Heart right ventricle (tissue), 16 donors: ENCODE results near the gene SP2. TPM values are rescaled to one million over a fixed set of nuclear protein-coding genes. Genes with fewer than 3 reads are reported as not detected.

ENCODE experiments used
- ATAC-seq, 8 donors: fragments of 200-7000 bp; cut with Tn5 transposase; one replicate each; pipeline ENCODE4 v1.9.1; 2020; ENCODE audit warnings: mild to moderate bottlenecking in 8 of 8, moderate library complexity in 8 of 8, moderate number of reproducible peaks in 1 of 8
- DNase-seq, 2 donors: peaks; one replicate each; pipeline ENCODE4 v3.0.0-alpha.2; 2020
- H3K27ac ChIP-seq, 10 donors: fragments of 200-600 bp; sonication (generic) in 2 of 10; one replicate each; pipeline versions ENCODE4 v1.5.0 to v1.8.0; 2020 to 2022; ENCODE audit warnings: mild to moderate bottlenecking in 3 of 10
- H3K27me3 ChIP-seq, 7 donors: fragments of 200-600 bp; one replicate each; pipeline ENCODE4 v1.8.0; 2021 to 2022; ENCODE audit warnings: mild to moderate bottlenecking in 2 of 7
- H3K36me3 ChIP-seq, 9 donors: fragments of 200-600 bp; sonication (generic) in 1 of 9; one replicate each; pipeline versions ENCODE4 v1.5.0 to v1.8.0; 2020 to 2022; ENCODE audit warnings: mild to moderate bottlenecking in 2 of 9
- H3K4me1 ChIP-seq, 9 donors: fragments of 200-600 bp; sonication (generic) in 1 of 9; one replicate each; pipeline versions ENCODE4 v1.5.0 to v1.8.0; 2020 to 2022; ENCODE audit warnings: mild to moderate bottlenecking in 4 of 9
- H3K4me3 ChIP-seq, 10 donors: fragments of 200-600 bp; sonication (generic) in 2 of 10; one replicate each; pipeline versions ENCODE4 v1.5.0 to v1.8.0; 2020 to 2022; ENCODE audit warnings: mild to moderate bottlenecking in 7 of 10, moderate library complexity in 2 of 10
- H3K9me3 ChIP-seq, 11 donors: fragments of 200-600 bp in 10 of 11; sonication (generic) in 2 of 11; one replicate each; pipeline versions ENCODE4 v1.5.0 to v1.8.0; 2013 to 2022; ENCODE audit warnings: mild to moderate bottlenecking in 2 of 11, control low read depth in 1 of 11, moderate library complexity in 1 of 11
- WGBS, 2 donors: extraction: QIAGEN DNeasy Blood & Tissue Kit; methylation state at CpG; one replicate each; pipeline ENCODE4 v1.1.7; 2013; ENCODE audit warnings: inconsistent platforms in 1 of 2; 5-methylcytosine and 5-hydroxymethylcytosine counted together
- intact Hi-C, 10 donors: fragments of 100-400 bp; cut with DNase I; formaldehyde crosslinking; loops; one replicate each; pipeline versions ENCODE4 v1.11.1 to v1.14.2; 2022
- polyA plus RNA-seq, 2 donors: library from polyadenylated mRNA; stranded (reverse); fragments of 200-250 nt; gene quantifications; one replicate each; pipeline ENCODE4 v1.2.3, GENCODE V29; 2013
- total RNA-seq, 10 donors: library from RNA; stranded (reverse); fragmentation: NEBNext Ultra II Directional in 3 of 10; extraction: Animal tissue kit (Norgen Biotek cat#: 25700) in 3 of 10; gene quantifications; one replicate each; pipeline versions ENCODE4 v1.2.1 to v1.2.4, GENCODE V29; 2021 to 2023
- TF ChIP-seq, protein P1 (sequence below), 9 donors: fragments of 200-600 bp; sonication (generic) in 2 of 9; IDR thresholded peaks; one replicate each; pipeline versions ENCODE4 v1.5.0 to v1.8.0; 2021 to 2022; ENCODE audit warnings: antibody characterized with exemption in 9 of 9, mild to moderate bottlenecking in 5 of 9, moderate library complexity in 1 of 9
- donor health status: Arrhythmogenic right ventricular cardiomyopathy.
- donor health status: ischemic (EF 13 %, LVEDD 7.1; RV severe dilation, severe dysfunction).
- donor health status: healthy with polysubstance abuse.
- donor health status: DM: no; HTN: yes; CAD: no.
- donor health status: DM: no; HTN: no; CAD: no.
- donor health status: ischemic (EF 25% LVEDD 6.9; RV normal size, moderate dysfunction).
- donor health status: ischemic (EF 25% LVEDD 5.7; RV mildly dilated, moderate dysfunction).
- donor health status: healthy.
- donor health status: DM: yes; HTN: yes; CAD: no.
- donor health status: Ischemic cardiomyopathy.
- donor health status: ischemic (EF 35%, LVEDD 5.7; RV mildly dilated, moderate dysfunction).
- donor health status: nonischemic (EF 11% LVEDD 7.7; RV severe dilation, severe dysfunction).
- donor health status: DM: yes; HTN: yes; CAD: no.
- donor health status: PGD.
- donor health status: ischemic (EF 29% LVEDD 5.4; RV normal size, mild dysfunction).
- donor health status: nonischemic (EF 23%, LVEDD 6.1; RV moderate dilation, normal function).

Gene SP2
- total and polyA plus RNA-seq, 12 donors, result 4.3 to 18.3 (median 15.8) TPM

DNA sequence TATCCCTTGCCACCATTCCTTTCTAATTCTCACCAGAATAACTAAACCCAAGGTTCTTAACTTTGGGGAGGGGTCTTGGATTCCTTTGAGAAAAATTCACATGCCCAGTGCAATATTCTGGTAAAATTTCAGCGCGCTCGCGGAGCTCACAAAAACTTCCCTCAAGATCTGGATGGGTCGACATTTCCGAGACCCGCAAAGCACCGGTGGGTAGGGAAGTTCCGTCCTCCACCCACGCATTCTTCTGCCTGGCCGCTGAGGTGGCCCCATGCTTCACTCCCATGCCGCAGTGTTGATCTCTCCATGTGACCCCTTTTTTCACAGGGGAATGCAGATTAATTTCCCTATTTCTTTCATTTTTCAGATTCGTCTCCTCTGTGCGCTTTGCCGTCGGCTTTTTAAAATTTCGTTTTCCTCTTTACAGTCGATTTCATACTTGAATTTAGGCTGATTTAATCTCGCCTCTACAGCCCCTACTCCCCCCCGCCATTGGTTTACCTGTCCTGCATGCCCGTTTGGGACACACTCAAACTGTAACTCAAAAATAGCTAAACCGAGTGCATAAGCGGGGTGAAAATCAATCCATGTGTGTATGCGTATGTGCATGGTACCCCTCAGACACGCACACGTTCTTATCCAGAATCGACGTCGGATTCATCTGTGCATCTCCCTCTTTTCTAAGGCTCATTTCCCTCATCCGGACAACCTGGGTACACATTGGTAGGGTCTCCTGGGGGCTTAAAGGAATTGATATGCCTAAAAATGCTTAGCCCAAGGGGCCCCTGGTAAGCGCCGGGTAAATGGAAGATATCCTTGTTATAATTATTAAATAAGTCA, 43.7 kb upstream of the SP2 start:
- no peaks in the 10 kb centered on the region for H3K9me3 ChIP-seq
- H3K27ac ChIP-seq, result no peak overlapping the region
- WGBS, 2 donors, result 32 to 47% methylated on average over 32 of the region's 32 CpGs
- no peak for DNase-seq
- no peaks in the 10 kb centered on the region for H3K36me3 ChIP-seq
- intact Hi-C loops, result loop anchor here in 1 of 10 donors (5.0 kb wide), 1 partner anchor 280 kb away; no protein-coding TSS in a partner anchor
- peaks cover 20 to 95% (median 92%) of the 10 kb centered on the region in 7 donors for H3K27me3 ChIP-seq
- no peak for ATAC-seq
- TF ChIP-seq, protein P1, sequence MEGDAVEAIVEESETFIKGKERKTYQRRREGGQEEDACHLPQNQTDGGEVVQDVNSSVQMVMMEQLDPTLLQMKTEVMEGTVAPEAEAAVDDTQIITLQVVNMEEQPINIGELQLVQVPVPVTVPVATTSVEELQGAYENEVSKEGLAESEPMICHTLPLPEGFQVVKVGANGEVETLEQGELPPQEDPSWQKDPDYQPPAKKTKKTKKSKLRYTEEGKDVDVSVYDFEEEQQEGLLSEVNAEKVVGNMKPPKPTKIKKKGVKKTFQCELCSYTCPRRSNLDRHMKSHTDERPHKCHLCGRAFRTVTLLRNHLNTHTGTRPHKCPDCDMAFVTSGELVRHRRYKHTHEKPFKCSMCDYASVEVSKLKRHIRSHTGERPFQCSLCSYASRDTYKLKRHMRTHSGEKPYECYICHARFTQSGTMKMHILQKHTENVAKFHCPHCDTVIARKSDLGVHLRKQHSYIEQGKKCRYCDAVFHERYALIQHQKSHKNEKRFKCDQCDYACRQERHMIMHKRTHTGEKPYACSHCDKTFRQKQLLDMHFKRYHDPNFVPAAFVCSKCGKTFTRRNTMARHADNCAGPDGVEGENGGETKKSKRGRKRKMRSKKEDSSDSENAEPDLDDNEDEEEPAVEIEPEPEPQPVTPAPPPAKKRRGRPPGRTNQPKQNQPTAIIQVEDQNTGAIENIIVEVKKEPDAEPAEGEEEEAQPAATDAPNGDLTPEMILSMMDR (IDR thresholded peaks at IDR 0.05), result no peak
- peaks cover 5 to 41% (median 13%) of the 10 kb centered on the region in 9 donors for H3K4me1 ChIP-seq
- no peak overlapping the region for H3K4me3 ChIP-seq

DNA sequence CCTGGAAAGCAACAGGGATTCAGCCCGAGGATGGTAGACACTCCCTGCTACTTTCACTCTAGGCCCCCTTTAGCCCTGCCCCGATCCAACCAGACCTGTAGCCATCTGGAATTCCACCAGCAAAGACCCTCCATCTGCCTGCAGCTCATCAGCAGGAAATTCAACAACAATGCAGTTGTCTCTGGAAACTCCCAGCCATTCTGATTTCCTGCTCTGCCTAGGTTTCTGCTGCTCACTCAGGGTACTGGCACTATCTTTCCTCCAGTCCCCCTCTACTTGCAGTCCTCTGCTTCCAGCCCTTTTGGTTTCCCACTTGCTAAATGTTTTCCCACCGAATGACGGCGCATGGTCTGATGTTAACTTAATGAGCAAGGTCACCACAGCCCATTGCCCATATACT, 42.4 kb upstream of the SP2 start:
- Histone ChIP-seq H3K9me3 (no peaks in the 10 kb centered on the region), H3K4me3 (no peak overlapping the region), H3K27me3 (peaks cover 11 to 90% (median 81%) of the 10 kb centered on the region in 7 donors), H3K4me1 (peaks cover 5 to 38% (median 13%) of the 10 kb centered on the region in 9 donors), H3K36me3 (no peaks in the 10 kb centered on the region), H3K27ac (no peak overlapping the region)
- TF ChIP-seq, protein P1 (IDR thresholded peaks at IDR 0.05), result no peak
- WGBS, 2 donors, result 39 to 40% methylated on average over 5 of the region's 5 CpGs
- DNase-seq (no peak), ATAC-seq (no peak)
- intact Hi-C loops, result loop anchor here in 1 of 10 donors (5.0 kb wide), 1 partner anchor 279 kb away; no protein-coding TSS in a partner anchor

DNA sequence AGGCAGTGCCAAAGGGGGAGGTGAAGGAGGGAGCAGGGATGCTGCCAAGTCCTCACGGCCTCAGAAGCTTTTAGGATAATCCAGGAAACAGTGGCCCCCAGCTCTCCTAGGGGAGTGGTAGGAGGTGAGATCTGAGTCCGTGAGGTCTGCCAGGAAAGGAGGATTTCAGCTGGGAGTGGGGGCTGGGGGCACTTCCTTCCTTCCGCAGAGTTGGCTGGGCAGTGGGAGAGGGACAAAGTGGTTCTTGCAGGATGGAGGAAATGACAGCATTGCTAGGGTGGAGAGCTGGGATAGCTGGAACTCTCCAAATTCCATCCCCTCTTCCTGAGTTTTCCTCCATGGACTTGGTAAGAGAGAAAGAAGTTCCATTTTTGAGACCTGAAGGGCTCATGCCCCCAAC, 40.3 kb upstream of the SP2 start:
- Histone ChIP-seq H3K27me3 (peaks cover 11 to 74% (median 67%) of the 10 kb centered on the region in 7 donors), H3K4me1 (peaks cover 5 to 32% (median 11%) of the 10 kb centered on the region in 9 donors), H3K4me3 (no peak overlapping the region), H3K9me3 (no peaks in the 10 kb centered on the region), H3K36me3 (no peaks in the 10 kb centered on the region), H3K27ac (peak overlapping the region in 2 of 10 donors; percentile 33 to 58)
- ATAC-seq (peak in 6 of 8 donors; percentile 8 to 54 (median 33)), DNase-seq (peak in 1 of 2 donors; percentile 30)
- TF ChIP-seq, protein P1 (IDR thresholded peaks at IDR 0.05), result no peak
- intact Hi-C loops, result no loop called here
- WGBS, 2 donors, result 25 to 27% methylated on average over 3 of the region's 3 CpGs

DNA sequence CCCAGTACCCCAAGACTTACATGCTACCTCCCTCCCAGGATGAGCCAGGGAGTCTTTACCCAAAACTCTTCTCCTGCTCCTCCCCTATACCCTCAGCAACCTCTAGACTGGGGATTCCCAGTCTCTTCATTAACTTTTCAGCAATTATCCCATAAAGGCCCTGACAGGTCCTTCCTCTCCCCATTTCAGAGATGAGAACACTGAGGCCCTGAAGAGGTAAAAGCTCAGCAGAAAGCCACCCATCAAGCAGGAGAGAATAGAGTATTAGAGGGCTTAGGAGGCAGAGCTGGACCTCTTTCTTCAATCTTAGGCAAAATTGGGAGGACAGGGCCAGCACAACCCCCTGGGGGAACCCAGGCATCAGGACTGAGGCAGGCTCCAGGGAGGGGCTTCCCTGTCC, 39.2 kb upstream of the SP2 start:
- Histone ChIP-seq H3K27ac (peak overlapping the region in 1 of 10 donors; percentile 58), H3K27me3 (peaks cover 9 to 65% (median 59%) of the 10 kb centered on the region in 7 donors), H3K9me3 (no peaks in the 10 kb centered on the region), H3K4me1 (peaks cover 0 to 22% (median 3%) of the 10 kb centered on the region in 9 donors), H3K4me3 (no peak overlapping the region), H3K36me3 (no peaks in the 10 kb centered on the region)
- no peak for DNase-seq
- intact Hi-C loops, result no loop called here
- no peak for ATAC-seq
- TF ChIP-seq, protein P1 (IDR thresholded peaks at IDR 0.05), result no peak
